ENCODE results near the gene RAD51B. TPM values are rescaled to one million over a fixed set of nuclear protein-coding genes. Genes with fewer than 3 reads are reported as not detected.

The RAD51B gene
- polyA plus RNA-seq, 1 donor (not counting 4 experiments of a cell fraction or from before 2014, with no cell fraction given) = 13.3 TPM

DNA sequence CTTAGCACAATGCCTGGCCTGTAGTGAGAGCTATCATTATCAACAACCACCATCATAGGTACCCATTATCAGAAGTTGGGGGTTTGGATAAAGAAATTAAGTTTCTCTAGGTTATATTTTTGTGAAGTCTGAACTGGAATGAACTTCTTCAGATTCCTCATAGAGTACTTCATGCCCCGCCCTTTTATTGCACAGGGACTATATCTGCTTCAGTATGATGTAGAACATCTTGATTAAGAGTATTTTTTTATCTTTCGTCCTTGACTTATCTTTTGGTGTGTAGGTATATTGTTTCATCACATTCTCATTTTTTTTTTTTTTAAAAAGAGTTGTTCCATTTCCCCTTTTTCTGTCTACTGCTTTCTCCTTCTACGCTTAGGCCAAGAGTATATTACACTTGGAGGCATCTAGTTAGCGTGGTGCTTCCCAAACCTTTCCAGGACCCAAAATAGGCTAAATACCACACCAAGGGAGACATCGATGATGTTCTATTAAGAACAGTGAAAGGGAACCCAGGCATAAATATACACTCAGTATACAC is 505.8 kb downstream of the RAD51B start:
- Histone ChIP-seq H3K4me3 (ENCODE audit: control insufficient read depth in 2 of 3, extremely low read depth in 1 of 3, insufficient read depth in 2 of 3, low read depth in 1 of 3, low read length in 3 of 3) (no peak overlapping the region), H3K27ac (ENCODE audit: control insufficient read depth, insufficient read depth, low read length) (no peak overlapping the region), H3K79me2 (ENCODE audit: control insufficient read depth, insufficient read depth, low read length) (no peaks in the 10 kb centered on the region), H3K9me3 (ENCODE audit: control insufficient read depth, low read depth, low read length) (no peaks in the 10 kb centered on the region), H3K27me3 (ENCODE audit: control insufficient read depth, extremely low read depth, insufficient read depth, low read length) (no peaks in the 10 kb centered on the region), H3K9ac (ENCODE audit: control insufficient read depth, extremely low read depth, insufficient read depth, low read length) (no peak overlapping the region), H3K9me1 (ENCODE audit: control insufficient read depth, extremely low read depth, insufficient read depth, low read length) (no peaks in the 10 kb centered on the region), H3K4me1 (ENCODE audit: control insufficient read depth, extremely low read depth, insufficient read depth, low read length) (no peaks in the 10 kb centered on the region), H2AFZ (ENCODE audit: control insufficient read depth, low read length) (no peak overlapping the region), H4K20me1 (ENCODE audit: control insufficient read depth, extremely low read depth, insufficient read depth, low read length) (no peaks in the 10 kb centered on the region), H3K4me2 (ENCODE audit: control insufficient read depth, extremely low read depth, insufficient read depth, low read depth, low read length) (no peak overlapping the region), H3K36me3 (ENCODE audit: control insufficient read depth in 2 of 2, extremely low read depth in 1 of 2, insufficient read depth in 2 of 2, low read length in 2 of 2) (no peaks in the 10 kb centered on the region)
- TF ChIP-seq, protein P1, sequence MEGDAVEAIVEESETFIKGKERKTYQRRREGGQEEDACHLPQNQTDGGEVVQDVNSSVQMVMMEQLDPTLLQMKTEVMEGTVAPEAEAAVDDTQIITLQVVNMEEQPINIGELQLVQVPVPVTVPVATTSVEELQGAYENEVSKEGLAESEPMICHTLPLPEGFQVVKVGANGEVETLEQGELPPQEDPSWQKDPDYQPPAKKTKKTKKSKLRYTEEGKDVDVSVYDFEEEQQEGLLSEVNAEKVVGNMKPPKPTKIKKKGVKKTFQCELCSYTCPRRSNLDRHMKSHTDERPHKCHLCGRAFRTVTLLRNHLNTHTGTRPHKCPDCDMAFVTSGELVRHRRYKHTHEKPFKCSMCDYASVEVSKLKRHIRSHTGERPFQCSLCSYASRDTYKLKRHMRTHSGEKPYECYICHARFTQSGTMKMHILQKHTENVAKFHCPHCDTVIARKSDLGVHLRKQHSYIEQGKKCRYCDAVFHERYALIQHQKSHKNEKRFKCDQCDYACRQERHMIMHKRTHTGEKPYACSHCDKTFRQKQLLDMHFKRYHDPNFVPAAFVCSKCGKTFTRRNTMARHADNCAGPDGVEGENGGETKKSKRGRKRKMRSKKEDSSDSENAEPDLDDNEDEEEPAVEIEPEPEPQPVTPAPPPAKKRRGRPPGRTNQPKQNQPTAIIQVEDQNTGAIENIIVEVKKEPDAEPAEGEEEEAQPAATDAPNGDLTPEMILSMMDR (optimal IDR thresholded peaks at IDR 0.05 in 1 of 3, IDR thresholded peaks at IDR 0.05 in 1 of 3, conservative IDR thresholded peaks at IDR 0.05 in 1 of 3; ENCODE audit: extremely low read depth in 1 of 3, insufficient read depth in 2 of 3, low read length in 3 of 3) = no peak
- no peak for TF ChIP-seq EZH2 (IDR thresholded peaks at IDR 0.05; ENCODE audit: low read length)
- DNase-seq (ENCODE audit: low read depth, low spot score) = no peak
- dilution Hi-C loops (cut with MboI; ENCODE audit: extremely low pct_ligation_motif_present, low sequenced_read_pairs) = no loop called here
- no peak for FAIRE-seq

DNA sequence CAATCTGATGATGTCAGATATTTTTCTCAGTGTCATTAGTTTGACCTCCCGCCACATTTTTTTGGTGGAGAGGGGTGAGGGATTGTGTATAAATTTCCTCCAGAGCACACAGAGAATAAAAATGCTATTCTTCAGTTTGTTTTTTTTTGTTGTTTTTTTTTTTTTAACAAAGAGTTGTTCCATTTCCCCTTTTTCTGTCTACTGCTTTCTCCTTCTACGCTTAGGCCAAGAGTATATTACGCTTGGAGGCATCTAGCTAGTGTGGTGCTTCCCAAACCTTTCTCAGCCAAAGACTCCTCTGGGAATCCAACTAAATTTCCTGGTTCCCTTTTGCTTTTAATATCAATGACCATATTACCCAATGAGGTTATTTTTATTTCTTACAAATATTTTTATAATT is 507.7 kb downstream of the RAD51B start:
- TF ChIP-seq, protein P1 (optimal IDR thresholded peaks at IDR 0.05 in 1 of 3, IDR thresholded peaks at IDR 0.05 in 1 of 3, conservative IDR thresholded peaks at IDR 0.05 in 1 of 3; ENCODE audit: extremely low read depth in 1 of 3, insufficient read depth in 2 of 3, low read length in 3 of 3) = no peak
- TF ChIP-seq EZH2 (IDR thresholded peaks at IDR 0.05; ENCODE audit: low read length) = no peak
- dilution Hi-C loops (cut with MboI; ENCODE audit: extremely low pct_ligation_motif_present, low sequenced_read_pairs) = no loop called here

More for the DNA sequence above, 507.7 kb downstream of the RAD51B start:
- H3K36me3 ChIP-seq (ENCODE audit: control insufficient read depth in 2 of 2, extremely low read depth in 1 of 2, insufficient read depth in 2 of 2, low read length in 2 of 2) = no peaks in the 10 kb centered on the region
- H3K27ac ChIP-seq (ENCODE audit: control insufficient read depth, insufficient read depth, low read length) = no peak overlapping the region
- H3K4me1 ChIP-seq (ENCODE audit: control insufficient read depth, extremely low read depth, insufficient read depth, low read length) = no peaks in the 10 kb centered on the region
- H3K27me3 ChIP-seq (ENCODE audit: control insufficient read depth, extremely low read depth, insufficient read depth, low read length) = no peaks in the 10 kb centered on the region
- H4K20me1 ChIP-seq (ENCODE audit: control insufficient read depth, extremely low read depth, insufficient read depth, low read length) = no peaks in the 10 kb centered on the region
- H3K4me2 ChIP-seq (ENCODE audit: control insufficient read depth, extremely low read depth, insufficient read depth, low read depth, low read length) = no peak overlapping the region
- FAIRE-seq (no peak), DNase-seq (ENCODE audit: low read depth, low spot score) (no peak)
- H2AFZ ChIP-seq (ENCODE audit: control insufficient read depth, low read length) = no peak overlapping the region
- H3K9me1 ChIP-seq (ENCODE audit: control insufficient read depth, extremely low read depth, insufficient read depth, low read length) = no peaks in the 10 kb centered on the region
- H3K4me3 ChIP-seq (ENCODE audit: control insufficient read depth in 2 of 3, extremely low read depth in 1 of 3, insufficient read depth in 2 of 3, low read depth in 1 of 3, low read length in 3 of 3) = no peak overlapping the region
- H3K79me2 ChIP-seq (ENCODE audit: control insufficient read depth, insufficient read depth, low read length) = no peaks in the 10 kb centered on the region
- H3K9ac ChIP-seq (ENCODE audit: control insufficient read depth, extremely low read depth, insufficient read depth, low read length) = no peak overlapping the region
- H3K9me3 ChIP-seq (ENCODE audit: control insufficient read depth, low read depth, low read length) = no peaks in the 10 kb centered on the region

All from keratinocyte (primary cell).